Natural killer cell (primary cell): Measurements from ENCODE around the gene ANKH. TPM values are rescaled to one million over a fixed set of nuclear protein-coding genes. Genes with fewer than 3 reads are reported as not detected.

Experiments used
- ATAC-seq, 3 donors: fragments of 150-1000 bp in 2 of 3; fragments of 200-7000 bp in 1 of 3; cut with Tn5 transposase; 1 replicate in 1 of 3; 2 replicates in 2 of 3; pipeline ENCODE4 v1.10.0; 2021; ENCODE audit warnings: mild to moderate bottlenecking in 2 of 3, moderate library complexity in 2 of 3
- DNase-seq, 2 donors: peaks; one replicate each; pipeline versions ENCODE4 v3.0.0 to v3.0.0-alpha.2; 2013 to 2021; ENCODE audit warnings: mixed read lengths in 1 of 2
- H3K27ac ChIP-seq: one replicate; pipeline ENCODE4 v1.5.1; 2013; ENCODE audit warnings: mild to moderate bottlenecking, low read length
- H3K27me3 ChIP-seq: one replicate; pipeline ENCODE4 v1.6.1; 2013; ENCODE audit warnings: low read length; ENCODE audit not compliant: control insufficient read depth, insufficient read depth
- H3K36me3 ChIP-seq: one replicate; pipeline ENCODE4 v1.6.1; 2013; ENCODE audit warnings: low read length; ENCODE audit not compliant: control insufficient read depth, insufficient read depth
- H3K4me1 ChIP-seq: one replicate; pipeline ENCODE4 v1.6.1; 2013; ENCODE audit warnings: low read length; ENCODE audit not compliant: control insufficient read depth, insufficient read depth
- H3K4me3 ChIP-seq: one replicate; pipeline ENCODE4 v1.5.1; 2013; ENCODE audit warnings: low read length
- H3K9me3 ChIP-seq: one replicate; pipeline ENCODE4 v1.6.1; 2013; ENCODE audit warnings: low read length; ENCODE audit not compliant: control insufficient read depth, insufficient read depth
- H3K27ac Mint-ChIP-seq, 2 donors: one replicate each; pipeline ENCODE4 v1.8.0; 2022; ENCODE audit warnings: mild to moderate bottlenecking in 2 of 2, mixed read lengths in 2 of 2, moderate library complexity in 1 of 2
- H3K27me3 Mint-ChIP-seq, 2 donors: one replicate each; pipeline ENCODE4 v1.8.0; 2022; ENCODE audit warnings: low read depth in 2 of 2, mixed read lengths in 2 of 2
- H3K36me3 Mint-ChIP-seq: one replicate; pipeline ENCODE4 v1.8.0; 2022; ENCODE audit warnings: mixed read lengths
- H3K4me1 Mint-ChIP-seq, 2 donors: one replicate each; pipeline ENCODE4 v1.8.0; 2022; ENCODE audit warnings: mixed read lengths in 2 of 2
- H3K4me3 Mint-ChIP-seq: one replicate; pipeline ENCODE4 v1.8.0; 2022; ENCODE audit warnings: mild to moderate bottlenecking, moderate library complexity, mixed read lengths
- H3K9me3 Mint-ChIP-seq, 2 donors: one replicate each; pipeline ENCODE4 v1.8.0; 2022; ENCODE audit warnings: mixed read lengths in 2 of 2
- WGBS: methylation state at CpG from one replicate; pipeline ENCODE4 v1.1.7; 2013; ENCODE audit warnings: missing lambda C conversion rate; ENCODE audit not compliant: insufficient coverage; 5-methylcytosine and 5-hydroxymethylcytosine counted together
- intact Hi-C: fragments of 100-400 bp; cut with micrococcal nuclease; formaldehyde crosslinking; loops from one replicate; pipeline ENCODE4 v1.14.2; 2022
- total RNA-seq, 4 donors: library from RNA; stranded (reverse); fragments of 120-200 nt in 1 of 4; gene quantifications; one replicate each; pipeline versions ENCODE4 v1.2.3 to v1.2.4, GENCODE V29; 2013 to 2022
- TF ChIP-seq, protein P1 (sequence below): fragments of 200-600 bp; IDR thresholded peaks from one replicate; pipeline ENCODE4 v1.8.0; 2022; ENCODE audit warnings: antibody characterized with exemption

The ANKH gene
- total RNA-seq, 3 donors from 2014 or later (not counting 1 experiment from before 2014, with no cell fraction given): 52.9 to 78.0 (median 63.8) TPM

DNA sequence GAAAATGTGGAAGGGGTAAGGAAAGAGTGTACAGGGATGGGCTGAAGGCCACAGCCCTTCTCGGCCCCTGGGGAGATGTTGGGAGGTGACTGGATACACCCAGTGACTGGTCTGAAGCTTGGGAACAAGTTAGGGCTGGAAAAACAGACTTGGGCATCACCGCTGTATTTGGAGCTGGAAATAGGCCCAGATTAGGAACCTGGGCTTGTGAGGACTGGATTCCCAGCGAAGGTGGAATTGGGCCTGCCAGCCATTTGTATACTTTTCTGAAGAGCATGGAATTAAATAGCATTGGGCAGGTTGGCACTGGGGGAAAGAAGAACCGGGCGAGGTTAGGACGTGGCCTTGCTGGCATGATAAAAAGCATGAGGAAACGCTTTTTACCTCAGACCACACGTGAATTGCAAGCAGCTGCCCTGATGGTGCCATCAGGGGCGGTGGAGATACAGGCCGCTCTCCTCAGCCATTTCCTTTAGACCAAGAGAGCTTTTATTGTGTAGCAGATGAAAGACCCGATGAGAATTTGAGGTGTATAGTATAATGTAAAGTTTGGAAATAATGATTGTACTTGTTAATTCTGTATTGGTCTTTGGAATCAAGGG is 169.2 kb downstream of the ANKH start:
- no peak for DNase-seq

GRCh38 chr5:14701556-14701955 is 170.0 kb downstream of the ANKH start:
- H3K36me3 ChIP-seq: peaks cover 21% of the 10 kb centered on the region
- DNase-seq (no peak), ATAC-seq (no peak)
- TF ChIP-seq, protein P1, sequence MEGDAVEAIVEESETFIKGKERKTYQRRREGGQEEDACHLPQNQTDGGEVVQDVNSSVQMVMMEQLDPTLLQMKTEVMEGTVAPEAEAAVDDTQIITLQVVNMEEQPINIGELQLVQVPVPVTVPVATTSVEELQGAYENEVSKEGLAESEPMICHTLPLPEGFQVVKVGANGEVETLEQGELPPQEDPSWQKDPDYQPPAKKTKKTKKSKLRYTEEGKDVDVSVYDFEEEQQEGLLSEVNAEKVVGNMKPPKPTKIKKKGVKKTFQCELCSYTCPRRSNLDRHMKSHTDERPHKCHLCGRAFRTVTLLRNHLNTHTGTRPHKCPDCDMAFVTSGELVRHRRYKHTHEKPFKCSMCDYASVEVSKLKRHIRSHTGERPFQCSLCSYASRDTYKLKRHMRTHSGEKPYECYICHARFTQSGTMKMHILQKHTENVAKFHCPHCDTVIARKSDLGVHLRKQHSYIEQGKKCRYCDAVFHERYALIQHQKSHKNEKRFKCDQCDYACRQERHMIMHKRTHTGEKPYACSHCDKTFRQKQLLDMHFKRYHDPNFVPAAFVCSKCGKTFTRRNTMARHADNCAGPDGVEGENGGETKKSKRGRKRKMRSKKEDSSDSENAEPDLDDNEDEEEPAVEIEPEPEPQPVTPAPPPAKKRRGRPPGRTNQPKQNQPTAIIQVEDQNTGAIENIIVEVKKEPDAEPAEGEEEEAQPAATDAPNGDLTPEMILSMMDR: no peak
- WGBS: 98% methylated on average over 10 of the region's 10 CpGs
- H3K9me3 ChIP-seq: no peaks in the 10 kb centered on the region
- Mint-ChIP-seq H3K4me1 (peaks cover 49 to 58% of the 10 kb centered on the region in 2 donors), H3K9me3 (no peaks in the 10 kb centered on the region), H3K27me3 (no peaks in the 10 kb centered on the region), H3K4me3 (peak overlapping the region; percentile 47), H3K36me3 (no peaks in the 10 kb centered on the region), H3K27ac (peak overlapping the region; percentile 88 to 91)
- H3K27ac ChIP-seq: no peak overlapping the region
- intact Hi-C loops: no loop called here
- H3K4me1 ChIP-seq: peaks cover 27% of the 10 kb centered on the region
- H3K4me3 ChIP-seq: no peak overlapping the region
- no peaks in the 10 kb centered on the region for H3K27me3 ChIP-seq

More for the DNA sequence above, 169.2 kb downstream of the ANKH start:
- peak overlapping the region; percentile 88 to 91 for H3K27ac Mint-ChIP-seq
- no peaks in the 10 kb centered on the region for H3K9me3 Mint-ChIP-seq
- H3K4me3 Mint-ChIP-seq: peak overlapping the region; percentile 47
- intact Hi-C loops: no loop called here
- 56% methylated on average over 11 of the region's 11 CpGs for WGBS
- peaks cover 17% of the 10 kb centered on the region for H3K36me3 ChIP-seq
- H3K27me3 Mint-ChIP-seq: no peaks in the 10 kb centered on the region
- ATAC-seq: peak; percentile 23 to 53 (median 36)
- no peaks in the 10 kb centered on the region for H3K36me3 Mint-ChIP-seq
- no peaks in the 10 kb centered on the region for H3K9me3 ChIP-seq
- no peak overlapping the region for H3K27ac ChIP-seq
- peaks cover 52 to 62% of the 10 kb centered on the region in 2 donors for H3K4me1 Mint-ChIP-seq
- H3K4me1 ChIP-seq: peaks cover 35% of the 10 kb centered on the region
- no peak overlapping the region for H3K4me3 ChIP-seq
- no peaks in the 10 kb centered on the region for H3K27me3 ChIP-seq
- TF ChIP-seq, protein P1: no peak

DNA sequence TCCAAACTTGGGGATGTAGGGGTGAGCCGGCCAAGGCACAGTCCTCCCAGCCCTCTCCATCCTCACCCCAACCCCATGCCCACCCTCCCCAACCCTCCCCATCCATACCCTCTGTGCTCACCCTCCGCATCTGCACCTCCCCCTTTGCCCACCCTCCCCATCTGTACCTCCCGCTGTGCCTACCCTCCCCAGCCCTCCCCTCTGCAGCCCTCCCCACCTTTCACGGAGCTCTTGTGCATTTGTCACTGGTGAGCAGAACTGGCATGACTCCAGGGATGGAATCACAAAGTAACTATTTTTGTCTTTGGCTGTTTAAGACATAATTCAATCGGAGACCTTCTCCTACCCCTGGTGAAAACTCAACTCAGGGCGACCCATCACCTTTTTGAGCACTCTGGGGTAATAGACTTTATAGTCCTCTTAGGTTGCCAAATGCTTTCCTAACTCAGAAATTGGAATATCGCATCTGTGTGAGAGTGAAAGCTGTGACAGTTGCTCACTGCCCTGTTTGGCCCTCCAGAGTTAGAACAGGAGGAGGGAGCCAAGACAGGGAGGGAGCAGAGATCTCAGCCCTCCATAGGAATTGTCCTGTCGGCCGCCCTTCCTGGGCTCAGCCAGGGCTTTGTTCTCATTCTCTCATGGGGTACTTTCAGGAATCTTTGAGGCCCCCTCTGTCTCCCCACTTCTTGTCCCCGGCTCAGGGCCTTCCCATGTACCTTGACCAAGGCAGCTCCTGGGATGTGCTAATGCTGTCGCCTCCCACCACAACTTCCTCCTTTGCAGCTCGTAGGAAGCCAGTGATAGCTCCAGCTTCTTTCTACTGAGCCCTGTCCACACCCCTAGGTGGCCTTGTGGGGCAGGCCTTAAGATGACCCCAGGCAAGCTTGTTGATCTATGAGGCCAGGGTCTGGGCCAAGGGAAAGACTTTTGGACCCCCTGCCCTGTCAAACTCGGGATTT is 170.8 kb downstream of the ANKH start:
- DNase-seq: no peak
- peak in 2 of 3 donors; percentile 10 to 63 for ATAC-seq
- Mint-ChIP-seq H3K4me1 (peaks cover 49 to 58% of the 10 kb centered on the region in 2 donors), H3K9me3 (no peaks in the 10 kb centered on the region), H3K4me3 (no peak overlapping the region), H3K27ac (peak overlapping the region; percentile 88 to 91), H3K36me3 (peaks cover 6% of the 10 kb centered on the region), H3K27me3 (no peaks in the 10 kb centered on the region)
- Histone ChIP-seq H3K27me3 (no peaks in the 10 kb centered on the region), H3K27ac (no peak overlapping the region), H3K4me1 (peaks cover 26% of the 10 kb centered on the region), H3K9me3 (no peaks in the 10 kb centered on the region), H3K4me3 (no peak overlapping the region), H3K36me3 (peaks cover 27% of the 10 kb centered on the region)
- 68% methylated on average over 13 of the region's 13 CpGs for WGBS
- TF ChIP-seq, protein P1: no peak
- intact Hi-C loops: no loop called here
